ENCODE results near the gene ADARB2.

DNA sequence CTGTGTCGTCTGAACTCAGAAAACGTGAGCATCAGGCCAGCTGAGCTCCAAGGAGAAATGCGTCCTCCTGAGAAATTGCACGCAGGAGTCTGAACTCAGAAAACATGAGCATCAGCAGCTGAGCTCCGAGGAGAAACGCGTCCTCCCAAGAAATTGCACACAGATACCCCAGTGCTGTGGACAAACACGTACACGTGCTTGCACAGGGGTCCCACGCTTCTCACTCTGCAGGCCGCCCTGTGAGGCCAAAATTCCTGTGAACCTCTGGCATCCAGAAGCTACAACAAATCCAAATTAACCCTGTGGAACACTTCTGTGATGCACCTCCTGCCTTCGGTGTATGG lies 547.3 kb downstream of the ADARB2 start:
- TF ChIP-seq TAF1 (IDR thresholded peaks at IDR 0.05; ENCODE audit: low read depth, low read length) (no peak), POLR2AphosphoS5 (IDR thresholded peaks at IDR 0.05; ENCODE audit: low read depth, low read length) (no peak), POLR2A (IDR thresholded peaks at IDR 0.05; ENCODE audit: low read depth, low read length) (no peak), SPI1 (IDR thresholded peaks at IDR 0.05; ENCODE audit: low read depth, low read length) (no peak)
